GDM1 (cell line): ENCODE measurements around the gene FSTL1.
A peak's percentile ranks its signal among the peaks of the same experiment; 100 is the strongest.

Experiments
- DNase-seq: peaks from one replicate; lab custom pipeline; 2025; lab: John Stamatoyannopoulos, UW

Gene FSTL1

DNA sequence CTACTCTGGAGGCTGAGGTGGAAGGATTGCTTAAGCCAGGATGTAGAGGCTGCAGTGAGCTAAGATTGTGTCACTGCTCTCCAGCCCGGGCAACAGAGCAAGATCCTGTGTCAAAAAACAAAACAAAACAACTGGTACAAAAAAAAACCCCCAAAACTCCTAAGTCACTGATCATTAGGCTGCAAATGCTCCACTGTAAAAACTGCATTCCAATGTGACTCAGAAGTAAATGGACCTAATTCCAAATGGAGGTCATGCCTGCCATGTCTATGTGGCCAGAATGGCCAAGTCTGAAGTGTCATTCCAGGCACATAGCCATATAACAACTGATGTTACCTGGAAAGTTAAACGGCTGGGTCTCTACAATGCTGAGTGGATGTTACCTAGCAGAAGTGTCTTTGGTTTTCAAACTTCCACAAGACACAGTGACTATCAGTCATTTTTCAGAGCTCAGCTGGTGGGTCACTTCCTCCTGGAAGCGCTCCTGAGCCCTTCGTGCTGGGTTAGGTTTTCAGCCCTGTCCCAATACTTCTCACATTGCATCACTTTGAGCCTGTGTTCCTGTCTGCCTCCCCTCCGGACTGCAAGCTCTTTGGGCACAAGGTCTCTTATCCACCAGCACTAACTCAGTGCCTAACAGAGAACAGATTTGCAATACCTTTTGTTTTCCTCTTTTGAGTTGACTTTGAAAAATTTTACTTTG, 10.6 kb downstream of the FSTL1 start:
- DNase-seq, result no peak

DNA sequence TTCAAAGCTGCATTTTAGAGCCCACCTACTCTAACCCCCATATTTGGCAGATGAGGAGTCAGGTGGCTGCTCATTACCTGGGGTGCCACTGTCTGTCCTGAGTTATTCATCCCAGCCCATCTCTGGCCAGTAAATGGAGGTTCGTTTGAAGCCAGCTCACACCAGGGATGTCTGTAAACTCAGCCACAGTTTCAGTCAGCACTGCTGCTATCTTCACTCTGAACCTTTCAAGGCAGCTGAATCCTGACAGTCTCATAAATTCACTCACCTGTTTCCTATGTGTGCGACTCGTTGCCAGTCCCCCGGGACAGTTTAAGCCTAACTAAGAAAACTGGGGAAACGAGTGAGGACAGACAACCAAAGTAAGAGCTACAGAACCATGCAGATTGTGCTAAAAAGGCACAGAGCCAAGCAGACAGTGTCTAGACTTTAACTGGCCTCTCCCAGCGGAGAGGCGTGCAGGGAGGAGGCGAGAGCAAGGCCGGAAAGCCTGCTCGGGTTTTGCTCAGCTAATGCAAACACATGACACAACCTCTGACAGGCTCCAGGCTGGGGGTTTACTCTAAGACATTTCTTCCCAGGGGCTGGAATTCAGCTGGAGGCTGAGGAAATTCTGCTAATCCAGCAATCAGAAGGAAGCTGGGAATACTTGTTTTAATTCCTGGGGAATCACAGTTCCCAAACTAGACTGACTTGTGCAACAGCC, 12.0 kb downstream of the FSTL1 start:
- no peak for DNase-seq

DNA sequence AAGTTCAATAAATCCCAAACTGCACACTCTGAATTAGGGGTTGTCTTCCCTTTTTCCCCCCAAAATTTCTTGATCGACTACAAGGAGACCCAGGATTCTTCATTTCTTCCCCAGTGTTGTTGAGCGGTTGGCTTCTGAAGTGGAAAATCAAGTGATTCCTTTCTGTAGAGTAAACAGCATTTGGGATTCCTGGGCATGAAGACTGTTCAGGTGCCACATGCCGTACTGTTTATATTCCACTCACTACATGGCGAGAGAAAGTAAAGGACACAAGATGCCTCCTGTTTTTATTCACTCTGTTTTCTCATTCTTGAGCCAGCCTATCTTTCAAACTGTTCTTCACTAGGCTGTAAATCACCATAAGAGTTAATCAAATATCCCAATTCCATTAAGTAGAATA, 12.6 kb downstream of the FSTL1 start:
- no peak for DNase-seq

DNA sequence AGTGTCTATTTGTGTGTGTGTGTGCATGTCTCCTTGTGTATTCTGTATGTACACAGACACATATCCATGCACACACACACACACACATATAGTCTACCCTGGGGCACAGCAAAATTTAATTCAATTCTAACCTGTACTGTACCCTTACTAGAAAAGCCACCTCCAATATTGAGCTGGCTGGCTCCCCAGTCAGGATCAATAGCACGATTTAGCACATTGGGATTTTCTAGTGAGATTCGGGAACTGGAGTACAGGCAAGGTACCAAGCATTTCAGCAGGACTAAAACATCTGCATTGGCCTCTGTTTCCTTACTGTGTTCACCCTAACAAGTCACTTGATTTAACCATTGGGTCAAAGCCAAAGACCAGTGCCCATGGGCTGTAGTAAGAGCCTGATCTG, 13.2 kb downstream of the FSTL1 start:
- no peak for DNase-seq

DNA sequence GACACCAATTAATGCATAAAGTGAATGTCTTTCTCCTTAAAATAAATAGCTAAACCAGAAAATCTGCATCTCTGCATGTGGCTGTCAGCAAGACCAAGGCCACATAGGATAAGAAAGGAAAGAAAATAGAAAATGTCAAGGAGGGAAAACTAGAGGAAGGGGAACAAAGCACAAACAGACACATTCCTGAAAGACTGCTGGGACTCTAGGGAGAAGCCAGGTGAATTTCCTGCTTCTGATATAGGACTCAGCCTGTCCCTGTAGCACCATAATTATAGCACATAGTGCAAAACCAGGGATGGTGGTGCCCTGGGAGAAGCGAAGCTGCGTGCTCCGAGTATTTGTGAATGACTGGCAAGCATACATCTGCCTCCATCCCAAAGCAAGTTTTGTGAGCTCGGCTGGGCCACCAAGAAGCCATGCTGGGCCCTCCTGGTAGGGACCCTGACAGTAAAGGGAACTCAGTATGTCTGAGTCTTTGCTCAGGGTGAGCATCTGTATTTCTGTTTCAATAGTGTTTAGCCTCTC, 14.2 kb downstream of the FSTL1 start:
- DNase-seq, result no peak

DNA sequence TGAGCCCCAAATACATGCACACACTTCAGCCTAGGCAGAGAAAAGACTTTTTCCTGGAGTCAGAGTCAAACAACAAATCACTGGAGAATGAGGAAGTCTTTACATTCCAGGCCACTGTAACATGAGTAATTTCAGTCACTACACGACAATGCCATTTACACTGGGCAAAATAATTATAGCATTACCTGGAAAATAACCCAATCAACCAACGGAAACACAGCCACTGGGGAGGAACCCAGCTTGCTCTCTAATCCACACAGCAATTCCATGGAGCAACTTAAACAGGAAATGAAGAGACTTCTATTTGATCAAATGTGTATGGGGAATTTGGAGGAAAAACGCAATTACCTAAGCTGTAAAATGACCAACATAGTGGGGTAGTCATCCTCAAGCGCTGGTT, 15.2 kb downstream of the FSTL1 start:
- no peak for DNase-seq

DNA sequence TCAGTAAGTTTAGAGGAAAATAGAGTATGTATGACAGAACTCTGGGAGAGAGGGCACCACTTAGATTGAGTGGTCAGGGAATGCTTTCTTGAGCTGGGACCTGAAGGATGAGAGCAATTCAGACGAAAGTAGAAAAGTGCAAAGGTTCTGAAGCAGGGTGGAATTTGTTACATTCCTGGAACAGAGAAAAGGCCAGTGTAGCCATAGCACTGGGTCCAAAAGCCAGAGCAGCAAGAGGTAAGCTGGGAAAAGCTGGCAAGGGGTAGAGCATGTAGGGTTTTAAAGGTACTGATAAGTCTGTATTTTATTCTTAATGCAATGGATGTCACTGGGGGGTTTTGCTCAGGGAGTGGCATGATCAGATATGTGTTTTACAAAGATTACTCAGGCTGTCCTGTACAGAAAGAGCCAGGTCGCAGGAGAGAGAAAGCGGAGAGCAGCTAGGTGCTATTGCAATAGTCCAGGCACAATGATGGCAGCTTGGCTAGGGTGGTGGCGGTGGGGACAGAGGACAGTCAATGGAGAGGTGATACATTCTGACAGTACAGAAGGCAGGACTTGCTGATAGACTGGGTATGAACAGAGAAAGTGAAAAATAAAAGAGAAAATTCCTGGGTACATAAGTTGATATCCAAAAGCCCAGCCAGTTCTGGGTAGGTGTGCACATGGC, 17.0 kb downstream of the FSTL1 start:
- DNase-seq, result no peak

DNA sequence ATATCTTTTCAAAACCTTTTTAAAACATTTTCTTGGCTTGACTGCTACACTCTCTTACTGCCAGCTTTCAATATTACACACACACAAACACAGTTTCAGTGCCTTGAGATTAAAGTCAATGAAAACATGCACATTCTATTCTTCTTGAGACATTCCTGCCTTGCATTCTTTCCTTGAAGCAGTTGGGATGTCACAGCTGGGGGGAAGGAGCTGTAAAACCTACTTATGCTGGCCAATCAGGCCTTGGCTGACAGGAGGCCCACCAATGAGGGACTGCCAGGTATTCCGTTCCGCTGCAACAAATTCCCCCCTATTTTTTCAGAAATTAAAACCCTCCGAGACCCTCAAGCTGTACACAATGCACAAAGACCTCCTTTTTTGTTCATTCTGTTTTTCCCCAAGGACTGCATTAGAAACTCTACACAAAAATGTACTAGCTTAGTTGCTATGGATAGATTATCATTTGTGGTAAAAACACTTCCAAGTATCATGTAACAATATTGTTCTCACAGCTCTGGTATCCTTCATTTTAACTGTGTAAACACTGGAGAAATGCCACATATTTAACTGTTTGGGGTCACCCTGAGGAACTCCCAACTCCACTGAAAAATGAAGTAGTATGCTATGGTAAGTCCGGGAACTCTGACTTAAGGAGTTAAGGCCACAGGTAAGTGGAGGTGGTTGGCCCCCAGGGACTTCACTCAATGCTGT, 18.5 kb downstream of the FSTL1 start:
- DNase-seq, result no peak

DNA sequence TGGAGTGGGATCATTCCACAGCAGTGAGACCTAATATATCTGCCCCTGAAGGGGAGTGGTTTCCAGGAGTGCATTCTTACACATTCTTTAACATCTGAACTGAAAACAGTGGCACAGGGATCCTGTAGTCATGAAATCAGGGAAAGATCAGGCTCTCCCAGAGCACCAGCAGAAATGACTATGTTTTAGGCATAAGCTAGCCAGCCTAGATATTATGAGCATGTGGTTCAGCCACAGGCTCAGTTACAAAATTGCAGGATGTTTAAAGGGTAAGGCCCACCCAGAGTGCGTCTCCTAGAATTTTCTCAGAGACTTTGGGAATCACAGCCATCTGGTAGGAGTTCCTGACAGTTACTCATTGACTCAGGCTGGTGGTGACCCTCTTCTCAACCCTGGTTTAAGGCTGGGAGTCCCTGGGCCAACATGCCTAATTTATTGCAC, 20.9 kb downstream of the FSTL1 start:
- no peak for DNase-seq

DNA sequence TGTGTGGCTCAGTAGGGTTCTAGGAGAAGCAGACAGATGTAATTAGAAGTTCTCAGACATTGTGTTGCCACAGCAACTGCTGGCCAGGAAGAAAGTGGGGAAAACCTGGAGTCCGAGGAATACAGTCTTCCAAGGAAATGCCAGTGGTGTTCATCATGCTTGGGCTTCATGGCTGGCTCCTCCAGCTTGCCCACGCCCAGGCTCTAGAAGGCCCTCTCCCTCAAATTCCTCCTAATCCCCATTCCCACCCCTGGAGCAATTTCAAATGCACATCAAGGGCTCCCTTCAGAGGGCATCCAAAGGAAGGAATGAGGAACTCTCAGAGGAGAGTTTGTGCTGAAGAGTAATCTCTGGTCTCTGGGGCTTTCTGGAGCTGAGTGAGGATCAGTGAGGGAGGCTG, 21.9 kb downstream of the FSTL1 start:
- no peak for DNase-seq

DNA sequence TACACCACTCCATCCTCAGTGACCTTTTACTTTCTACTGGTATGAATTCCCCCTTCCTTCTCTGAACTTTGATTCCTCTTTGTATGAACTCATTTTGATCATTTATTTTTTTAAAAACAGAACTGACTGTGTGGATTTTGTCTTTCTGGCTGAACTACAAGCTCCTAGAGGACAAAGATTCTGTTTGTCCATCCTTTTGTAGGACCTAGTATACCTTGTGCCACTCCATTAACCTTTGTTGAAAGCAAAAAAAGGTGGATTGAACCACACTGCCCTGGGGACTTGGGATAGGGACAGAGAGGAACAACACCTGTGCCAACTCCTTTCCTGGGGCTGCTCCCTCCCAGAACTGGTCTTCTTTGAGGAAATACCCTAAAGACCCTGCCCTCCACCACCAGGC, 23.6 kb downstream of the FSTL1 start:
- DNase-seq, result no peak

DNA sequence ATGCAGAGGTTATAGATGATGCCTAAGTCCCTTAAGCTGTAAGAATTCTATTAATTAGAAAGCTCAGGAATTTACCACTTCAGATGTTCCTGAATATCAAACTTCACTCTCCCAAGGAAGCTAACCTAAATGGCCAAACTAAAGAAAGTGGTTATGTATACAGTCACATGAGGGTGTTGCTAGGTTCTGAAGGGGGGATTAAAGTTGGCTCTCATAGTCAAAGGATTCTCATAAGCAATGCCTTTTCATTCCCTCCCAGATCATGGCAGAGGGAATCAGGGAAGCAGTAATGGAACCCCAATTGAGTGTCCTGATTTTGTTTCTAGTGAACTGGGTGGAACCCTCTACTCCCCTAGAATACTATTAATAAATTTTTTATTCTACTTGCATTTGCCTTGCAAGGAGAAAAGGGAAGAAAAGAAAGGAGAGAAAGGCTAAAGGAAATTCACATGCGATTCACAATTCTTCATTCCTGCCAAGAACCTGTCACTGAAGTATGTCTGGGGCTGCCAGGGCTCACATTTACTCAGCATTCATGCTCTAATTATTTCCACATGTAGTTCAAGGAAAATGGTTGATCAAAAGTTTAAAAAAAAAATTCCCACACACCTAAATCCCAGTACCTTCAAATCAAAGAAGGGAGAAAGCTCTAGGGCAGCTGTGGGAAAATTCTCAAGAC, 25.1 kb downstream of the FSTL1 start:
- no peak for DNase-seq

DNA sequence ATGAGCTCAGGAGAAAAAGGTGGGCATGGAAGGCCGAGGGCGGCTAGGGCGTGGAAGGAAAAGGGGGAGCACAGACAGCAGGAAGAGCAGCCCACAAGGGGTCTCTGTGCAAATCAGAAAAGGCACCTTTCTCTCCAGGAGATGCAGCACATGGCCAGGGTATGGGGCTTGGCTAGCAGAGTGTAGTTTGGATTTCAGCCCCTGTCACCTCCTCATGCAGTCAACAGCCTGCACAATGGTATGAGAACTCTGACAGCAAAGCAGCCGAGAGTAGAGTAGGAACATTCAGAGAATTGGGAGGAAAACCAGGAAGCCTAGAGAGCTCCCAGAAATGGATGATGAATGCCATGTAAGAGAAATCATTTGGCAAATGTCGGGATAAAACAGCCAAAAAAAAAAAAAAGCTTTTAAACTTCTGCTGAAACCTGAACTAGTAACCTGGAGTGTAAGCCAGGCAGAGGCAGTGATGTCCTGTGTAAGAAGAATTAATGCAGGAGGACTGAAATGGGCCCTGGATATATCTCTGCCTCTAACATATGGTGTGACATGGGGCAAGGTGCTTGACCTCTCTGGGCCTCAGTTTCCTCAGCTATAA, 25.7 kb downstream of the FSTL1 start:
- DNase-seq, result no peak

DNA sequence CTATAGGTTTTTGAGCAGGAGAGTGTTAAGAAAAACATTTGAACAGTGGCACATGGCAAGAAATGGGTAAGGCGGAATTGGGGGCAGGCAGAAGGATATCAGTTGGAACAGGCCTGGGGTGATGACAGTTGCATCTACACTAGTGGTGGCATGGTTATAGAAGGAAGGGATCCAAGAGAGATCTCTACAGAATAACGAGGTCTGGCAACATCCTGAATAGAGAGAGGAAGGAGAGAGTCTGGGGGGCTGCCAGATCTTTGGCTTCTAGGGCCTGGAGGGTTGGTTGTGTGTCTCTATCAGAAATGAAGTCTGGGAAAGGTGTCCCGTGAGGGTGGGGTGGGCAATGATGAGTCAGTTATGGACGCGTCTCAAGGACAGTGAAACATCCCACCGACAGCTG, 26.3 kb downstream of the FSTL1 start:
- DNase-seq, result no peak

DNA sequence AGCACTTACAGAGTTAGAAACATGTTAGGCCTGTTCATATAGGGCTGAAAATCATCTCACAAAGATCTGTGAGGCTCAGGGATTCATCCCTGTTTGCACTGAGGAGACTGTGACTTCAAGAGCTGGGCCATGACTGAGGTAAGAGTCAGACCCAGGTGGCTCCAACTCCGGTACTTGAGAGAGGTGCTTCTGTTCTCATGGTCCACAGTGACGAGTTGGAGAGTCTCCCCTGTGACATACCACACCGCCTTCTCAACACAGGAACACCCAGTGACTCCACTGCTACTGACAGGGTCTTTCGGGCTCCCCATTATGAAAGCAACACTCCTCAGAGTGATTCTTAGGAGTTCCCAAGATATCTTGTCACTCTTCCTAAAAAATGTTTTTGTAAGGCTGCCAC, 27.4 kb downstream of the FSTL1 start:
- no peak for DNase-seq

DNA sequence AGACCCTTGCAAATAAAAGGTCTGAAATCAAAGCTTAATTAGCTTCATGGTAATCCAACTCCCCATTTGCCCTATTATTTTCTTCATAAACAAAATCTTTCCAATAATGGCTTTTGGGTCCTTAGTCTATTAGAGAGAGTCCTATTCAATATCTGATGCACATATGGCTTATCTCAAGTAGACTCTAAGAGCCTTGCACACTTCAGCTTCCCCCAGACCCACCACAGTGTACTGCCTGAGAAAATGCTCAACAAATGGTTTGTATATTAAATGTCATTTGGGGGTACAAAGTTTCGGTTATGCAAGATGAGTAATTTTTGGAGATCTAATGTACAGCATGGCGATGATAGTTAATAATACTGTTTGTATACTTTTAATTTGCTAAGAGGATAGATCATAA, 28.9 kb downstream of the FSTL1 start:
- DNase-seq, result no peak

DNA sequence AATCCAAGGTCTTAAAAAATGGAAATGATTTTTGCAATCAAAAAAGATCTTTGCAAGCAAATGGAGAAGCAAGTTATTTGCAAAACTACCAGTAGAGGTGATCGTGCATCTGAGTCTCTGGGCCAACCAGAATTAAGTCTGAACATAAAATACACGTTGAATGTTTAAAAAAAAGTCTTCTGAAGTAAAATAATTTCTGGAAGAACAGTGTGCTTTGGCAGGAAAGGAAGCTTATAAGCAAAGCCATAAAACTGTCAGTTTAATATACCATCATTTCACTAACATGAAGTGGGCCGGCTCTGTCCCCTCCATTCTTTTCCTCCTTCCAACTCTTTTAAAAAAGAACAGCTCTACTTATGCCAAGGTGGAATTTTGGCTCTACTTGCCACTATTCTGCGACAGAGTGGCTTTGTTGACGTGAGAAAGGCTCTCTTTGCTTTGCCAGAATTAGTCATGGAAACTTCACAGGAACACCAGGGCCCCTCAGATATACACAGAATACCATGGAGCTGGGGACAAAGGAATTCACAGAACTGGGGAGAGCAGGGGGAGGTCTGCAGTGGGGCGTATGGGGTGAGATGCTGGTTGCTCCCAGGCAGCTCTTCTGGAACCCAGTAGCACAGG, 29.8 kb downstream of the FSTL1 start:
- no peak for DNase-seq

DNA sequence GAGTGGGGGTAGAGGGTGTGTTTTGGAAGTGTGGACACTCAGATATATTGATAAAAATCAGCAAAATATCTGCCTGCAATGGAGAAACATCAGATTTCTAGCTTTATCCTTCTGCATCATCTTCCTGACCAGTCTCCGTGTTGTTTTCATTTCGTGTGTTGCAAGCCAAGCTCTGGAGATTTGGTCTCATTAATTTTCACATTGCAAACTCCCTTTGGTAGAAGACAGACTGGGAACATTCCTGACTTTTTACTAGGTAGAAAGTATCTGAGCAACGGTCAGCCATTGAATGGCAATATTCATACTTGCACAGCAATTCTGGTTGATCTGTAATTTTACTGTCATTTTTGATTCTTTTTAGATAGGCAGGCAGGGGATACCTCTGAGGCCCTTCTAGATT, 30.4 kb downstream of the FSTL1 start:
- DNase-seq, result no peak

DNA sequence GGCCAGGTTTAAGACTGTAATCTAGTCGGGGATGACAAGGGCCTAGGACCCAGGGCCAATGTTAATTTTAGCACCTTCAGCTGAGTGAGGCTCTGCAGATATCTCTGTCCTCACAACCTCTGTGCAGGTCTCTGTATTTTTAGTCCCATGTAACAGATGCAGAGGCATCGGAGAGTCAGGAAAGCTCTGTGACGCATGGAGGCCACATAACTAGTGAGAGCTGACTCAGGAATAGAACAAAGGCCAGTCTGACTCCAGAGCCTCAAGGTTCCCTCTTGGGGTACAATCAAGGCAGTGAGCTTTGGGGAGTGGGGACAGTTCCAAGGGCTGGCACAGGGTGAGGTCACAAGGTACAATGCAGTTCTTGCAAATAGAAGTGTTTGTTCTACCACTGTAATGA, 31.0 kb downstream of the FSTL1 start:
- DNase-seq, result no peak

DNA sequence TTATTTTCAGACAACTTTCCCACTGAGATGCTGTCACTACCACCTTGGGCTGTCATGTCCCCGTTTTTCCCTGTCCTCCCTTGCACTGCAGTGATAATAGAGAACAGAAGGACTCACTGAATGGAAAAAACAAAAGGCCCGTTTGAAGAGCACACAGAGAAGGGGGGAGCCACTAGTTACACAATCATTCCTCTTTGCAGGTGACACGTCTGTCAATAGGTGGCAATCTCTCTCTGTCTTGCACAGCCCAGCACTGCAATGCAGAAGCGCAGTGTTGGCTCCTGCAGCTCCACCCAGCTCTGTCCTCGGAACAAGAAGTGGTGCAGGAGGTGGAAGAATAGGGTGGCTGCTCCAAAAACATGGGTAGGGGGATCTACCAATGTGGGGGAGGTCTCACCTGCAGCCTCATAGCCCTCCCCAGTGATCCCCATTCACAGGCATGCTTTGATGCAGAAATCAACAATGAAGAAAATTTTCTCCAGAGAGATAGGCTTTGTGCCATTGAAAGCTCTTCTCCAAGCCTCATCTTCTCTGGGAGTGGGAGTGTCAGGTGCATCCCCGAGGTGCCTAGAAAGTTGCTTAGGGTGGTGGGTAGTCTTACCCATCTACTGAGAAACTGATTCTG, 31.8 kb downstream of the FSTL1 start:
- peak; percentile 58 for DNase-seq

DNA sequence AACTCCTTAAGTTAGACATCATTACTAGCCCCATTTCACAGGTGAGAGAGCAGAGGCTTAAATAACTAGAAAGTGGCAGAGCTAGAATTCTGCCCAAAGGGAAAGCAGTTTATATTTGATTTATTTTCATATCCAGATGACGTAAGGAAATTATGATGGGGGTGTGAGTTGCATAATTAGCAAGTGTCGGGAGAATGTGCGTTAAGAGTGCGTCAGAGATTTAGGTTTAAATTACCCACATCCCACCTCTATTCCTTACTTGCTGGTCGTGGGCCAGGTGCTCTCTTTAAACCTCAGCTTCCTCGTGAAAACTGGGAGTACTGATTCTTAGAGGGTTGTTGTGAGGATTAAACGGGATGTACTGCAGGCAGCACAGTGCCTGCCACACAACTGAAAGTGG, 32.3 kb downstream of the FSTL1 start:
- no peak for DNase-seq
